ENCODE measurements around the gene NBL1. TPM values are rescaled to one million over a fixed set of nuclear protein-coding genes. Genes with fewer than 3 reads are reported as not detected.

NBL1 gene
- total and polyA plus RNA-seq, 2 of the 4 experiments (the other 2 are of a cell fraction): 14.0 to 54.2 TPM

DNA sequence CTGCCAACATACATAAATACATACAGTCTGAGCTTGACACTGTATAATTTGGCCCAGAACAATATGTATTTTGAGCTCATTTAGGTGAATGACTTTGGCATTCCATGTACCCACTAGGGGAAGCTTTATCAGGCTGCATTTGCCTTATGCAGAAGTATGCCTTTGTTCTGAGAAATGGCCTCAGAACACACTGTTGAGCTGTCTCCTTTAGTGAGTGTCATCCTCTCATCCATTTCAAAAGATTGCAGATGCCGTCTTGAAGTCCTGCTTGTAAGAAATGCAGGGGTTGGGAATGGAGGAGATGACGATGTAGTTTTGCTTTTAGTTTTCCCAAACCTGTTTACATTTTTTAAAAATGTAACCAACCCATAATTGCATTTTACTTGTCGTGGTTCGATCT is 14.8 kb upstream of the NBL1 start:
- H3K23ac ChIP-seq (ENCODE audit: low read depth, low read length): no peak overlapping the region
- no peak overlapping the region for H2AK9ac ChIP-seq (replicated peaks; ENCODE audit: low read depth, low read length, poor library complexity)
- dilution Hi-C loops (cut with HindIII; ENCODE audit: low sequenced_read_pairs, unreplicated experiment) (no loop called here), intact Hi-C loops (cut with micrococcal nuclease) (no loop called here), in situ Hi-C loops (cut with MboI; ENCODE audit: low sequenced_read_pairs) (no loop called here)
- H2AK5ac ChIP-seq (ENCODE audit: low read depth, low read length): no peak overlapping the region
- H3K4me3 ChIP-seq (ENCODE audit: insufficient read depth, low read depth, low read length): no peak overlapping the region
- no peak overlapping the region for H3K56ac ChIP-seq (ENCODE audit: extremely low read depth, insufficient read depth, low read length)
- no peaks in the 10 kb centered on the region; the same call in 1 of the 2 replicates for H4K20me1 ChIP-seq (ENCODE audit: insufficient read depth, low read length)
- DNase-seq (no peak), ATAC-seq (ENCODE audit: low read depth) (no peak)
- H2BK15ac ChIP-seq (ENCODE audit: low read depth, low read length): no peak overlapping the region
- peaks cover 6 to 13% of the 10 kb centered on the region in 2 experiments; a peak in 2 of 4 replicates for H3K79me1 ChIP-seq (ENCODE audit: low read depth in 1 of 2, low read length in 2 of 2)
- ChIA-PET POLR2A (ENCODE audit: unreplicated experiment) (no interaction called here), CTCF (no interaction called here)
- H4K8ac ChIP-seq (ENCODE audit: low read depth in 2 of 2, low read length in 2 of 2): no peak overlapping the region
- no peaks in the 10 kb centered on the region for H3K9me3 ChIP-seq (ENCODE audit: control insufficient read depth, insufficient read depth, low read length)
- no TSS peak for BruUV-seq (replicated peaks)
- H3K18ac ChIP-seq (ENCODE audit: low read depth, low read length): no peak overlapping the region
- TF ChIP-seq POLR2A (IDR thresholded peaks at IDR 0.05; ENCODE audit: low read depth, low read length): no peak
- TF ChIP-seq, protein P1, sequence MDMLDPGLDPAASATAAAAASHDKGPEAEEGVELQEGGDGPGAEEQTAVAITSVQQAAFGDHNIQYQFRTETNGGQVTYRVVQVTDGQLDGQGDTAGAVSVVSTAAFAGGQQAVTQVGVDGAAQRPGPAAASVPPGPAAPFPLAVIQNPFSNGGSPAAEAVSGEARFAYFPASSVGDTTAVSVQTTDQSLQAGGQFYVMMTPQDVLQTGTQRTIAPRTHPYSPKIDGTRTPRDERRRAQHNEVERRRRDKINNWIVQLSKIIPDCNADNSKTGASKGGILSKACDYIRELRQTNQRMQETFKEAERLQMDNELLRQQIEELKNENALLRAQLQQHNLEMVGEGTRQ (IDR thresholded peaks at IDR 0.05; ENCODE audit: low read depth, low read length): no peak
- no peak for TF ChIP-seq CEBPB (IDR thresholded peaks at IDR 0.05; ENCODE audit: low read depth, low read length)
- no peak for TF ChIP-seq MAZ (IDR thresholded peaks at IDR 0.05; ENCODE audit: borderline replicate concordance, low read depth, low read length)
- TF ChIP-seq, protein P2, sequence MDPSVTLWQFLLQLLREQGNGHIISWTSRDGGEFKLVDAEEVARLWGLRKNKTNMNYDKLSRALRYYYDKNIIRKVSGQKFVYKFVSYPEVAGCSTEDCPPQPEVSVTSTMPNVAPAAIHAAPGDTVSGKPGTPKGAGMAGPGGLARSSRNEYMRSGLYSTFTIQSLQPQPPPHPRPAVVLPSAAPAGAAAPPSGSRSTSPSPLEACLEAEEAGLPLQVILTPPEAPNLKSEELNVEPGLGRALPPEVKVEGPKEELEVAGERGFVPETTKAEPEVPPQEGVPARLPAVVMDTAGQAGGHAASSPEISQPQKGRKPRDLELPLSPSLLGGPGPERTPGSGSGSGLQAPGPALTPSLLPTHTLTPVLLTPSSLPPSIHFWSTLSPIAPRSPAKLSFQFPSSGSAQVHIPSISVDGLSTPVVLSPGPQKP (IDR thresholded peaks at IDR 0.05; ENCODE audit: borderline replicate concordance, low read depth, low read length): no peak
- TF ChIP-seq NFE2L2 (IDR thresholded peaks at IDR 0.05; ENCODE audit: low read depth, low read length): no peak
- no peak for TF ChIP-seq MAFK (IDR thresholded peaks at IDR 0.05; ENCODE audit: low read depth, low read length)
- no peak for TF ChIP-seq RAD21 (IDR thresholded peaks at IDR 0.05; ENCODE audit: low read length)
- TF ChIP-seq BHLHE40 (IDR thresholded peaks at IDR 0.05; ENCODE audit: low read depth, low read length): no peak
- no CpG with 5 or more reads among the region's 4 CpGs for WGBS, 2 experiments (ENCODE audit: extremely low coverage in 2 of 2, insufficient read length in 1 of 2)
- H3K36me3 ChIP-seq (ENCODE audit: control insufficient read depth, insufficient read depth, low read length): peaks cover 26% of the 10 kb centered on the region
- no peak overlapping the region for H4K91ac ChIP-seq (ENCODE audit: insufficient read depth, low read depth, low read length)
- no peak overlapping the region for H3K4me2 ChIP-seq (ENCODE audit: low read depth, low read length)
- H3K9ac ChIP-seq (ENCODE audit: low read depth, low read length): no peak overlapping the region
- H2BK20ac ChIP-seq (ENCODE audit: low read depth, low read length): no peak overlapping the region
- H3K4me1 ChIP-seq (ENCODE audit: control insufficient read depth, insufficient read depth, low read length): no peaks in the 10 kb centered on the region
- no peak overlapping the region for H3K27ac ChIP-seq (ENCODE audit: insufficient read depth, low read length)
- no peak overlapping the region for H2BK120ac ChIP-seq (ENCODE audit: low read depth, low read length)
- H3K14ac ChIP-seq (replicated peaks; ENCODE audit: low read depth, low read length): no peak overlapping the region
- H3K27me3 ChIP-seq (ENCODE audit: control insufficient read depth, insufficient read depth, low read length): no peaks in the 10 kb centered on the region
- no peak overlapping the region for H4K5ac ChIP-seq (ENCODE audit: low read depth, low read length)
- H3K9me1 ChIP-seq (ENCODE audit: insufficient read depth, low read length): 0 out of 2 replicates have a peak, but pooled peaks cover 3% of the 10 kb centered on the region
- H2AFZ ChIP-seq (replicated peaks; ENCODE audit: low read length, poor library complexity): no peak overlapping the region
- H2BK5ac ChIP-seq (ENCODE audit: low read depth, low read length, poor library complexity, severe bottlenecking): no peak overlapping the region
- no peak overlapping the region for H3K4ac ChIP-seq (ENCODE audit: low read depth, low read length)

Data from IMR-90 (cell line).